GM21526 (cell line): ENCODE measurements around the gene VWC2L.

ENCODE experiments used
- ATAC-seq: cut with Tn5 transposase; IDR thresholded peaks from one replicate; pipeline ENCODE4 v1.9.1; 2021; ENCODE audit warnings: moderate library complexity; ENCODE audit not compliant: unreplicated experiment, low FRiP score

The VWC2L gene

DNA sequence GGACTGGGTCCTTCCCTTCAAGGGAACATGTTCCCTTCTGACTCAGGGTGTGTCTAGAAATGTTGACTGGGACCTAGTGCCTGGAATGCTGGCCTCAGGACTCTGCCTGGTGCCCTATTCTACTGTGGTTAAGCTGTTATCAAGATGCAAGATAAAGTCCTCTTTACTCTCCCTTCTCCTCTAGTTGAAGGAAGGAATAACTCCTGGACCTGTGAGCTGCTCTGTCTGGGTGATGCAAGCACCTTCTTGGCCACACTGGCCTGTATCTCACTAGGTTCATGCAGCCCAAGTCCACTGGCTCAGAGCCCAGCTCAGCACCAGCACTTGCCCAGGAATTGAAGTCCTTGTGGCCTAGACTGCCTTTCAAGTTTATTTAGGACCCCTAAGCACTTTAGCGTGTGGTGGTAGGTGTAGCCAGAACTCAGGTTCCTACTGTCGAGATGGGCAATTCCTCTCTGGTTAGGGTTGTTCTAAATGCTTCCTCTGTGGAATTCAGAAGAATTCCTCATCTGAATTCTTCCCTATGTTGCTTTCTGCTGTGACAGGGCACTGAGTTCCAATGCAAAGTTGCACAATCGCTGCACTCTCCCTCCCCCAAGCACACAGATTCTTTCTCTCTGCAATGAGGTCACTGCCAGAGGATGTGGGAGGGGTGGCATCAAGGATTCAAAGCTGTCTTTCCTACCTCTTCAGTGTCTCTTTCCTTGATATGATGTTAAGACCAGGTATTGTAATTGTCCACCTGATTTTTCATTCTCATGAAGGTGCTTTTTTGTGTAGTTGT lies 54.7 kb downstream of the VWC2L start:
- no peak for ATAC-seq

DNA sequence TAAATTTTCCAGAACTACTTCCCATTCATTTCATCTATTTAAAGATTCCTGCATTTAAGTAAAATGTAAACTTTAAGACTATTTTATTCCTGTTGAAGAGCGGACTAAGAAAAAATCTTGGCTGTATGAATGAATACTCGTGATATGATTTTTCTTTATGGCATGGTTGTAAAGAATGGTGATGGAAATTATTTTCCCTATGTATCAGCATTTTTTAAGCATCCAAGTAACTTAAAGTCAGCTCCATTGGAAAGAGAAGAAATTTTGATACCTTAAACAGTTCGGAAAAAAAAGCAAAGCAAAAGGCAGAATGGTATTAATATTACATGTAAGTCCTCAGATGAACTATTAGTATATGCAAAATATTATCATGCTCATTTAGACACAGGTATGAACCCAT lies 58.9 kb downstream of the VWC2L start:
- ATAC-seq = no peak

DNA sequence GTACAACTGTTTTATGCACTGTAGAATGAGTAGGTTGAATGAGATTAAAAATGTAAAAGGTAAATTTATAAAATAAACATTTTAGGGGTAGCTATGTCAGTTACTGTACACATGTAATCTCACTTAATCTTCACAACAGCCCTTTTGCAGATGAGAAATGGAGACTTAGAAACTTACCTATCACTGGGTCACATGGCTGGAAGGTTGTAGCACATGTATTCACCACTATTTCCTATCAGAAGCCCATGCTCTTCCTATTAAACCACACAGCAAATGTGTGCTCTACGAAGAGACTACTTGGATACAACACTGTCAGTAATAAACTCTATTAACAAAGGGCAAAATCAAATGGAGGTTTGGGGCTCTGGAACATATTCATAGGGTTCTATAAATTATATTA lies 60.5 kb downstream of the VWC2L start:
- ATAC-seq = no peak

DNA sequence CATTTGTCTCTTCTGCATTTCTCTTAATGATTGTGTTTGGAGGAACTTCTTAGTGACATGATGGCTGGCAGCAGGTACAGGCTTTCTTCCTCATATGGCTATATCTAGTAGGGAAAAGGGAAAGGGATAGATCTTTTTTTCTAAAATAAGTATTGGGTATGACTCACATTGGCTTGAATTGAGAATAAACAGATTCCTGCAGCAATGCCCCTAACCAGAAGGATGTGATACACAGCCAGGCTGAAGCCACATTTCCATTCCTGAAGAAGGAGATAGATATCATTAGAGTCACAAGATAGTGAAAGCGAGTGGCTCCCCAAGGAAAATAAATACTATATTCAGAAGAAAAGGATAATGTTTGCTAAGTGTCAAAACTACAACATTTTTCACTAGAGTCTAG lies 61.1 kb downstream of the VWC2L start:
- ATAC-seq = no peak

DNA sequence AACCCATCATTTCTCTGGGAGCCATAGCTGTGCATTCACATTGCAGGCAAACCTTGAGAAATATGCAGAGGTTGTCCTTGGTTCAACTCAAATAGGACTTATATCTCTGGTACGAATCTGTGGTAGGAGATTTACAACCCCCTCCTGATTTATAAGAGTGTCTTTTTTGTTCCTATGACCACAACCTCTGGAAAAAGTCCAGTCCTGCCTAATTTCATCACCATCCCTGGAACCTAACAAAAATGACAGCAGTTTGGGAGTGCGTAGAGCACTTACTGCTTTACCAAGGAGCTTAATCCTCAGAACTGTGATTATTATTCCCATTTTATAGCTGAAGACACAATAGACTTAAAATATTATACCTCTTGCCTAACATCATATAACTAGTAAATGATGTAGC lies 66.5 kb downstream of the VWC2L start:
- no peak for ATAC-seq

DNA sequence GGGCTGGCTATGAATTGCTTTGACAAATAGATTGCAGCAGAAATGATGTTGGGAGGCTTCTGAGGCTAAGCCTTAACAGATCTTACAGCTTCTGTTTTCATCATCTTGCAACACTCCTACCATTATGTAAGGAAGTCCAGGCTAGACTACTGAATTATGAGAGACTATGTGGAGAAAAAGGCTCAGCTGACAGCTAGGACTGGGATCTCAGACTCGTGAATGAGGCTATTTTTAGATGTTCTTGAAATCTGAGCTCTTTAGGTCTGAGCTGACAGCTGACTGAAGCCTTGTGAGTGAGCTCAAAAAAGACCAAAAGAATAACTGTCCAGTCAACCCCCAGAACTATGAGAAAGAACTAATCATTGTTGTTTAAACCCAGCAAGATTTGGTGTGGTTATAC lies 70.3 kb downstream of the VWC2L start:
- ATAC-seq = no peak

DNA sequence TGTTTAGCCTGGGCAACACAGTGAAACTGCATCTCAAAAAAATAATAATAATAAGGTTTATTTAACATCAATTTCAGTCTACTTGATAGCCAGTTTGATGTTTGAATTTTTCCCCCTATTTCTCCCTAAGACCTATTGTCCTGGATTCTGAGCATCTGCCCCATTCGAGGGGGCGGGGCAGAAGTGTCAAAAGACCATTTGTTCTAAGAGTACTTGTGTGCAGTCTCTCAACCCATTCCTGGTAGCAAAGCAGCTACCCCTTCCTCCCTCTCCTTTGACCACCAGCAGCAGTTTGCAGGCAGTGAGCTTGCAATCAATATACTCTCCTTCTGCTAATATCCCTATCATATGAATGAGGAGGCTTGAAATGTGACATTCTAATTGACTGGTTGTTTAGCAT lies 71.9 kb downstream of the VWC2L start:
- ATAC-seq = no peak

DNA sequence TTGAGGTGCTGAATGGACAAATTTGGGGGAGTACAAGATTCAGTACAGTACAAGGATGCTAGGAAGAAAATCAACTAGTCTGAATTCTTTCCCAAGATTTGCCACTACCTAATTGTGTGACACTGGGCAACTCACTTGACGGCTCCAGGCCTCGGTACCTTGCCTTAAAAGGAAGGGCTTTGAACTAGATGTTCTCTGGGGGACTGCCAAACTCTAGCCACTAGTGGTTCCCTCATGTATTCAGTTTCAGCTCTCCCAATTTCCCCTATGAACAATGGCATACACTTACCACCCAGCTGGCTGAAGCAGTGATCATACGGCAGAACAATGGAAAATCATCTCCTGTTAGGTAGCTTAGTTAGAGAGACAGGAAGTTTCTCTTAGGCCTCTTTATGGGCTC lies 73.4 kb downstream of the VWC2L start:
- no peak for ATAC-seq

DNA sequence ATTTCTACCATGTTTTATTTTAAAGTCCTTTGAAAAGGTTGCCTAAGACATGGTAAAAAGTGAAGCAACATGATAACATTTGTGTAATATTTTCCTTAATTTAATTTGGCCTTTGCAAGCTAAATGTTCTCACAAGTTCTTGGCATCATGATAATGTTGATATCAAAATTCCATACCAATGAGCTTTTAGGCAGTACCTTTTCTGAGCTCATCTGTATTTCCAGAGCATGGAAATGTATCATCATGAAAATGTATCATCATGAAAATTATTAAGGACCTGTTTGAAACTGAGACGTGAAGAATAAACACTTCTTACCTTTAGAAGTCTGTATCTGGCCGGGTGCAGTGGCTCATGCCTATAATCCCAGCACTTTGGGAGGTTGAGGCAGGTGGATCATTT lies 73.8 kb downstream of the VWC2L start:
- ATAC-seq = no peak

DNA sequence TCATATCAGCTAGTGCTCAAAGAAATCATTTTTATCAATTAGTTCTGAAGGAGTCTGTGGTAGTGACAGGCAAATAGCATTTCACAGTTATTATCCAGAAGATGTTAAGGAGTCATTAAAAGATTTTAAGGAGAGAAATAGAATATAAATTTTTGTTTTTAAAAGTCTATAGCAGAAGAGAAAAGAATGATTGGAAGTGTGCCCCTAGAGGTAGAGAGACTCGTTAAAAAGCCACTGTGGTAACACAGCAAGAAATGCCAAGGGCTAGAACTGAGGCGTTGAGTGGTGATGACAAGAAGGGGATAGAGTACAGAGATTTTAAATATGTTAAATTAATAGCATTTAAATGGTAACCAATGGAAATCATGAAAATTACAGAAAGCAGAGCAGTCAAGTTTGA lies 78.3 kb downstream of the VWC2L start:
- ATAC-seq = no peak

DNA sequence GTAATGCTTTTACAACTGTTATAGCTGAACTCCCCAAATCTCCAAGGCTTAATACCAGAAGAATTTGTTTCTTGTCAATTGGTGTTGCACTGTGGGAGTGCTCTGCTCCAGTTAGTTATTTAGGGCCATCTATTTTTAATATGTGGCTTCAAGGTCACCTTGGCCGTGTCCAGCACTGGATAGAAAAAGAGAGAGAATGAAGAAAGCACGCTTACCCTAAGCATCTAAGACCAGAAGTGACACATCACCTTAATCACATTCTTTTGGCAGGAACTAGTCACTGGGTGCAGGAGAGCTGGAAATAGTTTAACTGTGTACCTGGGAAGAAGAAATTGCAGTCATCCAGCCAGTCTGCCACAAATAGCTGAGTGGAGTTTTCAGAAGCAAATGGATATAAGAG lies 78.8 kb downstream of the VWC2L start:
- ATAC-seq = no peak

DNA sequence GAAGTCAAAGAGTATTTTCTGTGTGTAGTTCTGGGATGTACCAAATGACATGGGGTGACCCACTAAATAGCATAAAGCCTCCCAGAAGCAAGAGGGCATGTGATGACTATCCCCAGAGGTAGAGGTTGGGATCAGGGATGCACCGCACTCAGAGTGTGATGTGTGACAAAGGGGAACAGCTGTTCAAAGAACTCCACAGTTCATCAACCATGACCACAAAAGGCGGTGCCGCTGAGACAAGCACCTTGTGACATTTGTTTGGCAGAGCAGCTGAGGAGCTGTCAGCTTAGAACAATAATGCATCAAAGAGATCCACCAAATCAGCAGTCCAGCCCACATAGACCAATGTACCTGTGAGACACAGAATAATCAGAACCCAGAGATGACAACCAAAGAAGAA lies 81.3 kb downstream of the VWC2L start:
- peak; percentile 63 for ATAC-seq

DNA sequence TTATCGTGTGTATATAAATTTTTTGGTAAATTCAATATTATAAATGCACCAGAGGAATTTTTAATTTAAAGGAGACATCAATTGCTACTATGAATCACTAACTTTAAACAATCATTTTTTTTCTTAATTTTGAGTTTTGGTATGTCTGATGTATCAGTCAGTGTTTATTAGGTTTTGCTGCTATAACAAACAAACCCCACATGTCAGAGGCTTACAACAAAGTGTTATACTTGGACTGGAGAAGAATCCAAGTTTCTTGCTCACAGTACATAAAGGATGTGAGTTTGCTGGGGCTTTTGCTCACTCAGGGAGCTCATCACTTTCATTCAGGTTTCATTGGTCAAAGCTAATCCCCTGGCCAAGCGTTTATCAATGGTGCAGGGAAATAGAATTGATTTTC lies 81.8 kb downstream of the VWC2L start:
- ATAC-seq = no peak

DNA sequence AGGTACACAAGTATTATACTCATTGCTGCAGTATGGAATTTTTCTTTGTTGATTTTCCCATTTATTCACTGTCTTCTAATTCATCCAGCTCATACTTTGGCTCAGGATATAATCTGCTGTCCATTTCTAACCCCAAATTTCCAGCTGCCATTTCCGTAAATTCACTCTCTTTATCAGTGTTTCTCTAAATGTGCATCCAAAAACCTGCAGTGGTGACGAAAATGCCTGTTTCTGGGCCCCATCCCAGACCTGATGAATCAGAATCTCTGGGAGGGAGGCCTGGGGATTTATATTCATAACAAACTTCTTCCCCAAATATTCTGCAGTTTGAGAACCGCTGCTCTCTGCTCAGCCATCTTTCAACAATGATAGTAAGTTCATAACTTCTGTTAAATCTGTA lies 86.6 kb downstream of the VWC2L start:
- ATAC-seq = no peak

DNA sequence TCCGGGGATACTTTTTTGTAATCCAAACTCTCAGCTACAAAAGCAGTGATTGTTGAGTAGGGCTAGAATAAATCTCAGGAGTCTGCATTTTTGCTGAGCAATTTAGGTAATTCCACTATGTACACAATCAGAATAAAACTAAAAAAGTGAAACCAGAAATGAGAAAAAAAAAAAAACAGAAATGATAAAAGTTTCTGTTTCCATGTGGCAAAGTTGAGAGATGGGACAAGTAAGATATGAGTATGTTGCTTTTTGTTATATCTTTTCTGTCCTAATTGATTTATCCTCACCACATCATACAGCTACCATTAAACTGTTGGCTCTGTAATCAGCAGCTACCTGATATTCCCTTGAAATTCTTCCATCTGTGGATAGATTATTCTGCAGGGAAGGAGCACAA lies 92.7 kb downstream of the VWC2L start:
- ATAC-seq = peak; percentile 67

DNA sequence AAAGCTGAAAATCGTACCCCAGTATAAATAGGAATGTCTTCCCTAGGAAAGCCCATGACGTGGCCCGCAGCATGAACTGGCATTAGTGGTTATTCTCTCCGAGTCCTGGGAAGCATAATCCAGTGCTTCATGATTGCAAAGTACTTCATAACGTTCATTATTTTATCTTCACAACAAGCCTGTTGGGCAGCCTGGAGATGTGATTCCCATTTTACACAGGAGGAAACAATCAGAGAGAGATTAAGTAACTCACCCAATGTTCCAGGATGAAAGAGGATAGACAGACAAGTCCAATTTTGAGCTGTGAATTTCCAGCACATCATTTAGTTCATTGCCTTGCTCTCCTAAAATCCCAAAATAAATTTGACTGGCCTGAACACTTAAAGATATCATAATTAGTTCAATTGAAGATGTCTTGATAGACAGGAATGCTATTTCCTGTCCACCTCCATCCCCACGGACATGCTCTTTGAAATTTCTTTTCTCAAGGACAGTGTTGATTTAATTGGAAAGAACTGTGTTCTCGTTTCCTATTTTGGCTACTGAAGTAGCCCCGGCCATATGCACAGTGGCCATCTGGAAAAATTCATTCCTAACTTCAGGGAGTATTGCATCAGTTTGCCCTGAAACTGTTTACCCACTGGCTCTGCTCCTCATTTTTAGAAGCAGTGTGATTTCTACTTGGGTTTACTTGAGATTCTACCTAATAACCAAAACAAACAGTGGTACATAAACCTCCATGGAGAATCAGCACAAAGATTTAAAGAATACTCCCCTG lies 93.9 kb downstream of the VWC2L start:
- ATAC-seq = no peak

DNA sequence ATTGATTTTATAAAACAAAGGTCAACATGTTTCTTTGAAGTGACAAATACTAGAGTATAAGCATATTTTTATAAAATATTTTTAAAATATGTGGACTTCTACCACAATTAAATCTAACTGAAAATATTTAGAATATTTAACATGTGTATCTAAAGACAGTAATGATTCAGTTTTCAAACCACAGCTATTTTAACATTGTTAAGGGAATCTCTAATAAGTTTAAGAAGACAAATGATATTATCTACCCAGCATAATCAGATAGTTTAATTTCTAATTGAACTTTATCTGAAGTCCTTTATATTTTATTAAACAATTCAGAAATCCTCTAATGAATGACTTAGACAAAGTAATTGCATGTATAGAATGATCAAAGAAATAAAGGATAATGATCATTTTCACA lies 96.2 kb downstream of the VWC2L start:
- ATAC-seq = no peak

DNA sequence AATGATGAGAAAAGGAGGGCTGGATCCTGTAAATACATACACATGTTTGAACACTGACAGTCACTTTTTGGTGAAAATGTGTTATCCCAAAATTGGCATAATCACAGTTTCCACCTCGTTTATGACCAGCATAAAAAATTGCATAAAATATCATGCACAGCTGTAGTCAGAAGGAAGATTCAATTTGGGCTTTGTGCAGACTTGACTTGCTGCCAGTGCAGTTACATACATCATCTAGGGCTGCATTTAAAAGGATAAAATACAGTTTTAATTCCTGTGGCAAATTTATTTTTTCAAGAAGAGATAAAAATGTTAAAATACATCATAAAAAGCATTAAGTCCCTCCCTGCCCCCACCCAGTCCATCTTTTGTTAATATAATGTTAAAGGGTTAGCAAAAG lies 103.8 kb downstream of the VWC2L start:
- no peak for ATAC-seq

DNA sequence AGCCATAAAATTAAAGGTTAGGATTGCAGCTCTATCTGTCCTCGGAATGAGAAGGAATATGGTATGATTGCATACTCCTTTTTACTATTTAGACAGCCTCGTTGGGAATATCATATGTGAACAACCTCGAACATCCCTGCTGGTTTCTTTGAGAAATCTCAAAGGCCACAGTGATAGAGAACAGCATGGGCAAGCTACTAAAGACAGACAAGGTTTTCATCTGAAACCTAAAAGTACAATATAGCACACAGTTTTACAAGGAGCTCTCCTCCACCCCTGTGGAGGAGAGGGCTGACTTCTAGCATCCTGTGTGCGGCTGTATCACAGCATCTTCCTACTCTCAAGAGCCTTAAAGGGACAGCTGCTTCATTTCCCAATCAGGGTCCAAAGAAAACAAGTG lies 104.3 kb downstream of the VWC2L start:
- ATAC-seq = no peak

DNA sequence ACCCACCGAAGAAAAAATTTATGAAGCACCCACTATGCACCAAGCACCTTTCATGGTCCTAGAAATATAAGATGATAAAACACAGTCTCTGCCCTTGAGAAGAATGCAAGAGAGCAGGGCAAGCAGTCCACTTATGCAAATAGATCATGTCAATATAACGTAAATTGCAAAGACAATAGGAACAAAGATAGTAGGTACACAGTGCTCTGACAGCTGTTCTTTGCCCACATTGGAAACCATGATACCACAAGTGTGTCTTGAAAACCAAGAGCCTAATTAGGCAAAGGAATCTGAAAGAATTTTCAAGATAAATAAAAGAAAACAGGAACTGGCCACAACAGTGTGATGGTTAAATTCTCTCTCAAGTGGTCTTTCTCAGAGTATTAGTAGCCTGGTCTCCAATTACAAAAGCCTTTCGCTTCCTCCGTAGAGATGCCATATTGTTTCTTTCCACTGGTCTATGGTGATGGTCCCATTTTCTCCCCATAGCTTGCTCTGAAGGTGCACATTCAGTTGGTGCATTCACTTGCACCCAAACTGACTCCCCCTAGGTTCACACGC lies 108.5 kb downstream of the VWC2L start:
- ATAC-seq = no peak

DNA sequence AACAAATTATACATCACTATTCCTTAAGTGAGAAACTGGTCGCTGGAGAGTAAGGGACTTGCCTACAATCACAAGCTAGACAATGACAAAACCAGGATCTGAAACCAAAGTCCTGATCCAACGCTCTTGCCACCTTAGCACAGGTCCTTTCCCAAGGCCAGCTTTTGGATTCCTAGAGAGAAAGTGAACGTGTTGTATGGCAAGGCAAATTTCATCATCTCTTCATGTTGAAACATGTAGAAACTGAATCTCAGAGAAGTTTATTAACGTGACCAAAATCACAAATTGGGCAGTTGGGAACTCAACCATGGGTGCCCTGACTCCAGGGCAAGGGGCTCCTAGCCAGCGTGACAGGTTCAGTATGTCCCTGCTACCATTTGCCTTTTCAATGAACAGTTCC lies 118.2 kb downstream of the VWC2L start:
- no peak for ATAC-seq

DNA sequence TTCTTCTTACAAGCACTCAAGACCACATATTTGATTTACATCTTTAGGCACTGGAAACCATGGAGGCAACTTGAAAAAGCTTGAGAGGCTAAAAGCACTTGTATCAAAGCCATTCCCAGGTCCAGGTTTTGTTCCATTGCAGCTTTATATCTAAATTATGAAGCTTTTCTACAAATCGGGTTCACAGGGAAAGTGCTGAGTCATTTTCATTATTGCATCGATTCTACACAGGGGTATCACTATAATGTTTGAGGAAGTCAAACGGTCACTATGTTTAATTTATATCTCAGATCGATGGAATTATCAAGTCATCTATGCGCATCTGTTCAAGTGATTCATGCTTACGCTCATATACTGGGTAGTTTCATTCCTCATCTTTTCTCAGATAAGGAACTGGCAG lies 118.7 kb downstream of the VWC2L start:
- ATAC-seq = no peak
